DMS153 treated with DMSO at 0.1 percent for 48 hours (cell line): ENCODE data around the gene ROR2.

ENCODE experiments used
- DNase-seq: peaks from one replicate; lab custom pipeline; 2025; ENCODE audit not compliant: unreplicated experiment; lab: John Stamatoyannopoulos, UW

ROR2 gene

GRCh38 chr9:91778031-91778430 is 172.0 kb downstream of the ROR2 start:
- no peak for DNase-seq

DNA sequence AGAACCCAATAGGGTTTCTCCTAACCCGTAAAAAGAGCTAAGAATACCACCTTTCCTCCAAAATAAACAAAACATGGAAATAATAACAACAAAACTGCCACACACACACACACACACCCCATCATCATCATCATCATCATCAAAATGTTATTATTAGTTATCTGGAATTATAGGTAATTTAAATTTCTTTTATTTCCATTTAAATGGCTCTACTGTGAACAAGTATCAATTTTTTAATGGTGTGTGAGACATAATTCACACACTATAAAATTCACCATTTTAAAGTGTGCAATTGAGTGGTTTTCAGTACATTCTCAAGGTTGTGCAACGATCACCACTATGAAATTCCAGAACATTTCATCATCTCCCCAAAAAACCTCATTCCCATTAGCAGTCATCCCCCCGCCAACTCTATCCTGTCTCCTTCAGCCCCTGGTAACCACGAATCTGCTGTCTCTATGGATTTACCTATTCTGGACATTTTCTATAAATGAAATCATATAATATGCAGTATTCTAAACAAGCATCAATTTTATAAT is 172.7 kb downstream of the ROR2 start:
- DNase-seq, result no peak

DNA sequence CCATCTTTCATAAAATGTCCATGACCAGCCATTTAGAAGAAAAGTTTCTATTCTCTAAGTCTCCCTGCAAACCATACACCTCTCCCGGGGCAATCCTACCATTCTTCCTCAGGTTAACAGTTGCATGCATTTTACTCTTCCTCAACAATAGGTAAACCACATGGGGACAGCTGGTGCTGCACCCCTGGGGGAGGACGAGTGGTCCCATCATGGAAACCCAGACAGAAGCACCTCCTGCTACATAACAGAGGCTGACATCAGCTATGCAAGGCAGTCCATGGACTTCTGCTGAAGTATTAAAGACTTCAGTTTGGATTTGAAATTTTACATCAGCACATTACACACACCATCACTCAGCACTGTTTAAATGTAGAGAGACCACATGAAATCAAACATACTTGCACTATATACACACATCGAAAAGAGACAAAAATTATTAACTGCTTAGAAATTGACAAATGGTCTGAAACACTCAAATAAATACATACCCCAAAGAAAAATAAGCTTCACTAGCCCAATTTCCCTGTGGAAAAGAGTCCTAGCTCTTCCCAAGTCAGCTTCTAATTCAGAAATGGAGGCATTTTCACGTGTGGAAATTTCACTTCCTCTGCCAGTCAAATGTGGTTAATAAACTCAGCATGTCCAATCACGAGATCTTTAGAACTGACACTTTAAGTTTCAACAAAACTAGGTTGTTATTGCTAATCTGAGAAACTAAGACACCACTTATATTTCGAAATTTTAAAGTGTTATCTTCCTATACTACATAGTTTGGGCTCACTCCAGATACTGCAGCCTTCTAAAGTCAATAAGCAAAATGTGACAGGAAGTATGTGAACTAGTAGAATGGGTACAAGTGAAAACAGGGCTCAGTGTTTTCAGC is 173.4 kb downstream of the ROR2 start:
- DNase-seq, result no peak

DNA sequence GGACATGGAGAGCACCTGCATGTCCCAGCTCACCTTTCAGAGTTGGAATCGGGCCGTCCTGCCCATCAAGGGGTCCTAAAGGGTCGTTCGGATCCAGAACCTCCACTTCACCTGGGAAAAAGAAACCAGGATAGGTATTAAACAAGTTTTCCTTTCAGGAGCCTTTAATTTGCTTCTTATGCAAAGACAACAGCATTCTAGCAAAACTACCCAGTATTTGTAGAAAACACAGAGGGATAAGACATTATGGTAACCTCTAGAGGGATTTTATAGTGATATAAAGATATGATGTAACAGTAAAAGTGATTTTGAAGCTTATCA is 174.4 kb downstream of the ROR2 start:
- no peak for DNase-seq

GRCh38 chr9:91775011-91775707 is 174.9 kb downstream of the ROR2 start:
- peak; percentile 46 for DNase-seq

GRCh38 chr9:91773156-91773555 is 176.9 kb downstream of the ROR2 start:
- DNase-seq, result no peak

DNA sequence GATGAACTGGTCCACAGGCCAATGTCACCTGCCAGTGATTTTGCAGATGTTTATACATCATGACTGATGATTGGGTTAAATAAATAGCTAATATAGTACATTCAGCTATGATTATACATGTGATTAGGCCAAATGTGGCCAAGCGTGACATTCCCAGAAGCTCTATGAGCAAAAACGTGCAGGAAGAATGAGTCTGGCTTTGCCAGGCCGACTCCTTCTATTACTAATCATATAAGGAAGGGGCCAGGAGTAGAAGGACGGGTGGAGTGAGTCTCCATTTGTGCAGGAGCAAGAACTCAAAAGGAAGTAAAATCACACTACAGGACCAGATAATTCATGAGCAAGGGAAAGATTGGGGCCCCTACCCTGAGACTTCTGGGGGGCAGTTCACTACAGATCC is 178.2 kb downstream of the ROR2 start:
- no peak for DNase-seq

GRCh38 chr9:91771027-91771426 is 179.0 kb downstream of the ROR2 start:
- DNase-seq, result no peak

- DNase-seq, result no peak
Measured at GRCh38 chr9:91770229-91770628, 179.8 kb downstream of the ROR2 start.

DNA sequence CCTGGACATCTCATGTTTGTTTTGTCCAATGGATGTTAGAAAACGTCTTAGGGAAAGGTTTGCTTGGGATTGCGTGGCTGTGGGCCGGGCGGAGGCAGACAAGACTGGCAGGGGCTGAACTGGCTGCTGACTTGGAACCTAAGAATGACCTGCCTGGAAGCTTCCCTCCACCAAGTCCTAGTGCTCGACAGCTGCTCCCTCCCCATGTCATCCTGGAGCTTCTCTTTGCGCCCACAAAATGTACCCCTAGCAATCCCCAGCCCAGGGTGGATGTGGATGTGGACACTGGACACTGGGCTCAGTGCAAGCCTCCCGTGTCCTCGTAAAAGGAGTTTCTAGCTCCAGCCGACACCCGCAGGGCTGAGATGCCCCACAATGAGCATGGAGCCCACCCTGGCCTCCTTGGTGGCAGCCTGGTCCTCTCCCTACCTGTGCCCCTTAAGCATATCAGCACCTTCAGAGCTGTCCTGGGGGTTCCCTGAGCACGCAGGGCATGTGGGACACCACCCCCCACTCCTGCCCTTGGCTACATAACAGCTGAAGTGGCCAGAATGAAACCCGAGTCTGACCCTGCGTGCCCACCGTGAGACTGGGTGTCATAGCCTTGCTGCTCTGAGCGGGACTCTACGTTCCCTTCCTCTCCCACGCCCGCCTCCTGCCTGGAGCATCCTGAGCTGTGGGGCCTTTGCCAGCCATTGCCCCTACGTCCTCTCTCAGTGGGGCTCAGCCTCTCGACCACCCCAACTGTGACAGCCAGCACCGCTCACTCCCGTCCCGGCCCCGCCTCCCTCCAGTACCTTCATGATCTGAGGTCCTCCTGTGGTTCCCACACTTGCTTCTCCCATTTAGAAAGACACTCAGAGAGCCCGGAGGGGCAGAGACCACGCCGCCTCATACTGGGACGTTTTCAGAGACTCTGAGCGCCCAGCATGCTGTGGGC is 180.8 kb downstream of the ROR2 start:
- DNase-seq, result no peak

GRCh38 chr9:91768507-91768906 is 181.5 kb downstream of the ROR2 start:
- no peak for DNase-seq

GRCh38 chr9:91766315-91767069 is 183.5 kb downstream of the ROR2 start:
- DNase-seq, result no peak

DNA sequence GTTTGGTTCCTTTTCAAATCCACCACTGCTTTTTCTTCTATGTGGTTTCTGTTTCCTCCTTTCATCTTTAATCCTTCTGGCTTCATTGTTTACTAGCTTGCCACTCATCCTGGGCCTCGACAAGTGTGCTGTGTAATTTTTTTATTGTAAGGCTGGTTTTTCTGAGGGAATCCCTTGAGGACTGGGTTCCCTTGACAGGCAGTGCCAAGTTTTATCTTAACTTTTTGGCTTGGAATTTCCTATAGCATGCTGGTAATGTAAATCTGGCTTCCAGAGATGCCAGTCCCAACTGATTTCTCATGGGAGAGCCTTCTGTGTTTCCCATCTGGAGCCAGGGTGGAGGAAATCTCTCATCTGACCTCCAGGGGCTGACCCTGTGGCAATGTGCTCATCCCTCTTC is 184.7 kb downstream of the ROR2 start:
- no peak for DNase-seq

DNA sequence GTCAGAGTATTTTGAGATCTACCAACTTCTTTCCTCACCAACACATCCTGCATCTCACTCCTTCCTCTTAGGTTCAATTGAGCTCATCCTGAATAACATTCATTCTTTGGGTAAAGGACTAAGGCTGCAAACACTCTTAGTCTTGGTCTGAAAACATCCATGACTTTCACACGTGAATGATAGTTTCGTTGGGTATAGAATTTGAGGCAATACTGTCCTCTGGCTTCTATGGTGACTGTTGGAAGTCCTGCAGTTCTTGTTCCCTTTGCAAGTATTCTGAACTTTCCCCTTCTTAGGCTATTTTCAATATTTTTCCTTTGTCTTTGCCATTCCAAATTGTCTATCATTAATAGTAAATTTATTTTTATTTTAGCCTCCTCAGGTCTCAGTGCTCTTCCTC is 185.4 kb downstream of the ROR2 start:
- DNase-seq, result no peak

- DNase-seq, result no peak
Measured at GRCh38 chr9:91761362-91761761, 188.7 kb downstream of the ROR2 start.

GRCh38 chr9:91760906-91761305 is 189.1 kb downstream of the ROR2 start:
- DNase-seq, result no peak

DNA sequence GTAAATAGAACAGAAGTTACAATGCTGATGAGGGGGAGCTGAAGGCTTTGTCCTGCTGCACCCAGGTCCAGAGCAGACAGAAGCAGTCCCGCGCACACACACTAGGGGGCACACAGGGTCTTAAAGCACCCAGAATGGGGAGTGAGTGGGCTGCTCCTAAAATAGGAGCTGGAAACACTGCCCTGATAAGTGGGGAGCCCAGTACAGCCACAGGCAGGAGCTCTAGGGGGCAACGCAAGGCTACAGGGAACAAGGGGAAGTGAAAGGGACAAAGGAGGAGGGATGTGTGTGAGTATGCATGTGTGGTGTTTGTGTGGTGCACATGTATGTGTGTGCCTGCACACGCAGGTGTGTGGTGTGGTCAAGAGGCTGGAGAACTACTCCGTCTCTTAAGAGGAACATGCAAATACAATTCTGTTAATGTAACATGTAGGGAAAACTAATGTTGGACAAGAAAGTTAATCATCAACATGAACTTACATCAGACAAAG is 191.5 kb downstream of the ROR2 start:
- no peak for DNase-seq

- no peak for DNase-seq
Measured at GRCh38 chr9:91757782-91758181, 192.2 kb downstream of the ROR2 start.

DNA sequence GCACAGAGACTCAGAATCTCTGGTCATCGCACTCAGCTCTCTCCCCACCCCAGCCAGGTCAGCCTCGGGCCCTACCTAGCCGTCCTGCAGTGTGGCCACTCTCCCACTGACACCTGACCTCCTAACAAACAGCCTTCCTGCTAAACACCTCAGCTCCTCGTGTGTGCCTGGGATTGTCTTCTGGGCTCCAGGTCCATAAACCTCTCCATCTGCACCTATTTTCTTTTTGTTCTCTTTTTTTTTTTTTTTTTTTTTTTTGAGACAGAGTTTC is 193.6 kb downstream of the ROR2 start:
- no peak for DNase-seq

- DNase-seq, result no peak
Measured at GRCh38 chr9:91755761-91756509, 194.1 kb downstream of the ROR2 start.
